CD4-positive, CD25-positive, alpha-beta regulatory T cell (primary cell): ENCODE measurements around the gene CNTNAP2. TPM values are rescaled to one million over a fixed set of nuclear protein-coding genes. Genes with fewer than 3 reads are reported as not detected.

Experiments used
- ATAC-seq, 2 donors: fragments of 150-1000 bp; cut with Tn5 transposase; one replicate each; pipeline ENCODE4 v1.10.0; 2021; ENCODE audit warnings: low read depth in 2 of 2, moderate number of reproducible peaks in 2 of 2, moderate library complexity in 1 of 2
- DNase-seq, 3 donors: peaks; one replicate each; pipeline versions ENCODE4 v3.0.0 to v3.0.0-alpha.2; 2012 to 2022; ENCODE audit warnings: mixed read lengths in 1 of 3
- H3K27ac ChIP-seq: one replicate; pipeline ENCODE4 v1.7.0; 2013; ENCODE audit warnings: mild to moderate bottlenecking, low read length; ENCODE audit not compliant: insufficient read depth, poor library complexity, severe bottlenecking
- H3K27me3 ChIP-seq: one replicate; pipeline ENCODE4 v1.7.0; 2013; ENCODE audit warnings: low read length; ENCODE audit not compliant: control insufficient read depth, insufficient read depth
- H3K36me3 ChIP-seq: one replicate; pipeline ENCODE4 v1.7.0; 2013; ENCODE audit warnings: mild to moderate bottlenecking, low read length, moderate library complexity; ENCODE audit not compliant: control insufficient read depth, insufficient read depth
- H3K4me1 ChIP-seq: 2 replicates; pipeline ENCODE4 v1.7.0; 2013; ENCODE audit warnings: mild to moderate bottlenecking, low read length; ENCODE audit not compliant: insufficient read depth, control insufficient read depth, poor library complexity, severe bottlenecking
- H3K4me3 ChIP-seq: one replicate; pipeline ENCODE4 v1.7.0; 2013; ENCODE audit warnings: low read depth, mild to moderate bottlenecking, low read length, moderate library complexity
- H3K9me3 ChIP-seq, 2 experiments: 1 replicate in 1 of 2; 2 replicates in 1 of 2; pipeline ENCODE4 v1.7.0; 2013; ENCODE audit warnings: low read length in 2 of 2, mild to moderate bottlenecking in 1 of 2, moderate library complexity in 1 of 2; ENCODE audit not compliant: control insufficient read depth in 2 of 2
- H3K27ac Mint-ChIP-seq, 3 donors: one replicate each; pipeline ENCODE4 v1.8.0; 2020 to 2022; ENCODE audit warnings: mild to moderate bottlenecking in 3 of 3, mixed read lengths in 3 of 3, moderate library complexity in 2 of 3
- H3K27me3 Mint-ChIP-seq: one replicate; pipeline ENCODE4 v1.8.0; 2022; ENCODE audit warnings: mild to moderate bottlenecking, mixed read lengths
- H3K36me3 Mint-ChIP-seq: one replicate; pipeline ENCODE4 v1.8.0; 2020; ENCODE audit warnings: mixed read lengths
- H3K4me1 Mint-ChIP-seq, 4 donors: one replicate each; pipeline ENCODE4 v1.8.0; 2020 to 2022; ENCODE audit warnings: mixed read lengths in 4 of 4, mild to moderate bottlenecking in 1 of 4
- H3K4me3 Mint-ChIP-seq, 4 donors: one replicate each; pipeline ENCODE4 v1.8.0; 2020 to 2022; ENCODE audit warnings: mild to moderate bottlenecking in 4 of 4, mixed read lengths in 4 of 4, moderate library complexity in 3 of 4
- H3K9me3 Mint-ChIP-seq, 7 donors: one replicate each; pipeline ENCODE4 v1.8.0; 2020 to 2022; ENCODE audit warnings: mixed read lengths in 7 of 7, mild to moderate bottlenecking in 3 of 7, moderate library complexity in 2 of 7
- polyA plus RNA-seq, 4 donors: library from polyadenylated mRNA; unstranded; fragments of 300-500 nt; fragmentation: Illumina TruSeq; gene quantifications; one replicate each; pipeline ENCODE4 v1.2.3, GENCODE V29; 2021
- total RNA-seq: library from RNA; stranded (reverse); gene quantifications from one replicate; pipeline ENCODE4 v1.2.3, GENCODE V29; 2022

CNTNAP2 gene
- total and polyA plus RNA-seq, 5 donors from 2014 or later, result 0.02 to 0.15 TPM; not detected in 3

DNA sequence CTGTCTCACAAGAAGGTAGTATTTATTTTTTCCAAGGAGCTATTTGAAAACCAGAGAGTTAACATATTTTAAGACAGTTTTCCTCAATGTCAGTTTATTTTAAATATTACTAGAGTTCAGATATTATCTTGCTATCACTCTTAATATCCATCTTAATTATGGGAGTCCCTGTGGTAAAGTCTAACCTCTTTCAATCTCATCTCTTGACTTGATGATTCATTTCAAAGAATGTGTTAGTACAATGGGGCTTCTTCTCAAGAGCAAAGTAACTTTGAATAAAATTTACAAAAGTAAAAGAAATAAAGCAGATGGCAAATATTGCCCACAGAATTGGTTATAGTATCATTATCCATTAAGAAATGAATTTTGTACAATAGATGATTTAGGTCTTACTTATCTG is 1742.9 kb downstream of the CNTNAP2 start:
- no peaks in the 10 kb centered on the region for H3K9me3 ChIP-seq
- no peaks in the 10 kb centered on the region for H3K36me3 ChIP-seq
- no peak overlapping the region for H3K27ac ChIP-seq
- Mint-ChIP-seq H3K9me3 (peaks cover 0 to 12% (median 4%) of the 10 kb centered on the region in 7 donors), H3K4me1 (no peaks in the 10 kb centered on the region), H3K27ac (no peak overlapping the region), H3K4me3 (no peak overlapping the region), H3K36me3 (no peaks in the 10 kb centered on the region), H3K27me3 (no peaks in the 10 kb centered on the region)
- ATAC-seq (no peak), DNase-seq (no peak)
- H3K4me1 ChIP-seq, result no peaks in the 10 kb centered on the region
- no peak overlapping the region for H3K4me3 ChIP-seq
- H3K27me3 ChIP-seq, result no peaks in the 10 kb centered on the region

- Mint-ChIP-seq H3K4me1 (no peaks in the 10 kb centered on the region), H3K4me3 (no peak overlapping the region), H3K27ac (no peak overlapping the region), H3K36me3 (no peaks in the 10 kb centered on the region), H3K9me3 (peaks cover 0 to 12% (median 2%) of the 10 kb centered on the region in 7 donors), H3K27me3 (no peaks in the 10 kb centered on the region)
- no peaks in the 10 kb centered on the region for H3K27me3 ChIP-seq
- H3K4me1 ChIP-seq, result no peaks in the 10 kb centered on the region
- no peaks in the 10 kb centered on the region for H3K36me3 ChIP-seq
- DNase-seq (no peak), ATAC-seq (no peak)
- no peak overlapping the region for H3K27ac ChIP-seq
- H3K4me3 ChIP-seq, result no peak overlapping the region
- no peaks in the 10 kb centered on the region for H3K9me3 ChIP-seq
Measured at GRCh38 chr7:147861058-147861716, 1744.6 kb downstream of the CNTNAP2 start.

DNA sequence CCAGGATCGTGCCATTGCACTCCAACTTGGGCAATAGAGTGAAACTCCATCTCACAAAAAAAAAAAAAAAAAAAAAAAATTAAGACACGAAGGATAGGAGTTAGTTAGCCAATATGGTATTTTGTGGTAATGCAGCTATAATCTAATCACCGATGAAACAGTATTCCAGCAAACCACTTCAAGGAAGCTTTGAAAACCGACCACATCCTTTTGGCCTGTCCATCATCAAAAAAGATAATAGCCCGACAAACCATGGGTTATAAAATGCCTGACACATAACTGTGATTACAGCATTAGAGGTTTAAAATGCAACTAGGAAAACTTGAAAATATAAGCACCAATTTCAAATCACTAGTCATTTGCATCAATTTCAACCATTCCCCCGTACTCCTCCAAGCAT is 1745.3 kb downstream of the CNTNAP2 start:
- DNase-seq (no peak), ATAC-seq (no peak)
- H3K27ac ChIP-seq, result no peak overlapping the region
- H3K27me3 ChIP-seq, result no peaks in the 10 kb centered on the region
- H3K36me3 ChIP-seq, result no peaks in the 10 kb centered on the region
- Mint-ChIP-seq H3K27ac (no peak overlapping the region), H3K36me3 (no peaks in the 10 kb centered on the region), H3K9me3 (peaks cover 0 to 12% (median 4%) of the 10 kb centered on the region in 7 donors), H3K4me1 (no peaks in the 10 kb centered on the region), H3K27me3 (no peaks in the 10 kb centered on the region), H3K4me3 (no peak overlapping the region)
- no peak overlapping the region for H3K4me3 ChIP-seq
- no peaks in the 10 kb centered on the region for H3K4me1 ChIP-seq
- H3K9me3 ChIP-seq, result no peaks in the 10 kb centered on the region

DNA sequence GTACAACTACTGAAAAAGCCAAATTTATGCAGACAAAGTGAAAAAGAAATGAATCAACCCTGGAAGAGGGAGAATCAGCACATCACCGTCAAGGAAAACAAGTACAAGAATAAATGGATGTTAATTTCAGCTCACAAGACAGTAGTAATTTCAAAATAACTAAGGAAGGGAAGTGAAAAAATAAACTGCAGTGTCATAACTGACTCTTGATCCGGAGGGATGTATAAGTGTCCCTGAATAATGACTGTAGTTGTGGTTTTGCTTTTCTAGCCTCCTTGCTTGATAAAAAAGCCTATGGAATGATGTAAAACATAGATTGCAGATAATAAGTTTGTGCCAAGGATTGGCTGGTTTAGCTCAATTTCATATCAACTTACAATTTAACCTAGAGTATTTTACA is 1752.9 kb downstream of the CNTNAP2 start:
- no peaks in the 10 kb centered on the region for H3K36me3 ChIP-seq
- no peak overlapping the region for H3K4me3 ChIP-seq
- H3K4me1 ChIP-seq, result no peaks in the 10 kb centered on the region
- peaks cover 0 to 22% (median 6%) of the 10 kb centered on the region in 7 donors for H3K9me3 Mint-ChIP-seq
- no peak overlapping the region for H3K4me3 Mint-ChIP-seq
- no peaks in the 10 kb centered on the region for H3K4me1 Mint-ChIP-seq
- H3K27ac ChIP-seq, result no peak overlapping the region
- DNase-seq (no peak), ATAC-seq (no peak)
- H3K27ac Mint-ChIP-seq, result no peak overlapping the region
- no peaks in the 10 kb centered on the region for H3K27me3 ChIP-seq
- no peaks in the 10 kb centered on the region for H3K36me3 Mint-ChIP-seq
- H3K27me3 Mint-ChIP-seq, result no peaks in the 10 kb centered on the region
- no peaks in the 10 kb centered on the region for H3K9me3 ChIP-seq

GRCh38 chr7:147878912-147879661 is 1762.5 kb downstream of the CNTNAP2 start:
- H3K9me3 Mint-ChIP-seq, result peaks cover 0 to 5% (median 0%) of the 10 kb centered on the region in 7 donors
- no peaks in the 10 kb centered on the region for H3K36me3 Mint-ChIP-seq
- H3K9me3 ChIP-seq, result no peaks in the 10 kb centered on the region
- no peak overlapping the region for H3K27ac Mint-ChIP-seq
- no peak overlapping the region for H3K4me3 ChIP-seq
- no peak overlapping the region for H3K4me3 Mint-ChIP-seq
- no peaks in the 10 kb centered on the region for H3K27me3 Mint-ChIP-seq
- H3K27ac ChIP-seq, result no peak overlapping the region
- no peaks in the 10 kb centered on the region for H3K36me3 ChIP-seq
- H3K4me1 ChIP-seq, result no peaks in the 10 kb centered on the region
- ATAC-seq (no peak), DNase-seq (no peak)
- no peaks in the 10 kb centered on the region for H3K4me1 Mint-ChIP-seq
- H3K27me3 ChIP-seq, result no peaks in the 10 kb centered on the region

GRCh38 chr7:147885869-147886268 is 1769.3 kb downstream of the CNTNAP2 start:
- no peaks in the 10 kb centered on the region for H3K4me1 ChIP-seq
- Mint-ChIP-seq H3K27ac (no peak overlapping the region), H3K36me3 (no peaks in the 10 kb centered on the region), H3K4me1 (no peaks in the 10 kb centered on the region), H3K27me3 (no peaks in the 10 kb centered on the region), H3K9me3 (peaks cover 0 to 3% (median 0%) of the 10 kb centered on the region in 7 donors), H3K4me3 (no peak overlapping the region)
- DNase-seq, result no peak
- no peak overlapping the region for H3K4me3 ChIP-seq
- H3K27ac ChIP-seq, result no peak overlapping the region
- H3K27me3 ChIP-seq, result no peaks in the 10 kb centered on the region
- no peaks in the 10 kb centered on the region for H3K36me3 ChIP-seq
- no peak for ATAC-seq
- no peaks in the 10 kb centered on the region for H3K9me3 ChIP-seq

DNA sequence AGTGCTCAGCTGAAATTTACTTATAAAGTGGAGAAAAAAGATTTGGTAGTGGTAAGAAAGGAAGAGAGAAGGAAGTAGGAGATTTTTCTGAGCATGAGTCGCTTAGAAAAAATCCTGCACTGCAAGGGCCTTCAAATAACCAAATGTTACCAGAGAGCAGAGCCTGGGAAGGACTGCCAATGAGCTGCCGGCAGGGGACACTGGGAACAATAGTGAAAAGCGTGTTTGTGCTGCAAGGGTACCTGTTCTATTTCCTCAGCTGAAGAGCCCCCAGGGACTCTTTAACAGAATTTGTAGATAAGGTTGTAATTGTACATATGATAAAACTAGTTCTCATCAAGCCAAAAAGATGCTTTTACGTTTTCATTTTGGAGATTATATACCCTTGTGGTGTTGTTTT is 1777.7 kb downstream of the CNTNAP2 start:
- Histone ChIP-seq H3K27ac (no peak overlapping the region), H3K27me3 (no peaks in the 10 kb centered on the region), H3K36me3 (no peaks in the 10 kb centered on the region), H3K9me3 (no peaks in the 10 kb centered on the region), H3K4me3 (no peak overlapping the region), H3K4me1 (no peaks in the 10 kb centered on the region)
- no peak for ATAC-seq
- H3K4me3 Mint-ChIP-seq, result no peak overlapping the region
- DNase-seq, result no peak
- H3K27me3 Mint-ChIP-seq, result no peaks in the 10 kb centered on the region
- H3K4me1 Mint-ChIP-seq, result no peaks in the 10 kb centered on the region
- peaks cover 0 to 1% (median 0%) of the 10 kb centered on the region in 7 donors for H3K9me3 Mint-ChIP-seq
- no peaks in the 10 kb centered on the region for H3K36me3 Mint-ChIP-seq
- H3K27ac Mint-ChIP-seq, result no peak overlapping the region

GRCh38 chr7:147896121-147896520 is 1779.5 kb downstream of the CNTNAP2 start:
- Histone ChIP-seq H3K27me3 (no peaks in the 10 kb centered on the region), H3K36me3 (no peaks in the 10 kb centered on the region), H3K9me3 (no peaks in the 10 kb centered on the region), H3K27ac (no peak overlapping the region), H3K4me1 (no peaks in the 10 kb centered on the region), H3K4me3 (no peak overlapping the region)
- H3K27ac Mint-ChIP-seq, result no peak overlapping the region
- H3K4me1 Mint-ChIP-seq, result no peaks in the 10 kb centered on the region
- H3K4me3 Mint-ChIP-seq, result no peak overlapping the region
- H3K27me3 Mint-ChIP-seq, result no peaks in the 10 kb centered on the region
- no peaks in the 10 kb centered on the region for H3K36me3 Mint-ChIP-seq
- H3K9me3 Mint-ChIP-seq, result peaks cover 0 to 7% (median 0%) of the 10 kb centered on the region in 7 donors
- ATAC-seq (no peak), DNase-seq (no peak)
